ENCODE data around the gene MEF2C.
A peak's percentile ranks its signal among the peaks of the same experiment; 100 is the strongest.

The MEF2C gene

DNA sequence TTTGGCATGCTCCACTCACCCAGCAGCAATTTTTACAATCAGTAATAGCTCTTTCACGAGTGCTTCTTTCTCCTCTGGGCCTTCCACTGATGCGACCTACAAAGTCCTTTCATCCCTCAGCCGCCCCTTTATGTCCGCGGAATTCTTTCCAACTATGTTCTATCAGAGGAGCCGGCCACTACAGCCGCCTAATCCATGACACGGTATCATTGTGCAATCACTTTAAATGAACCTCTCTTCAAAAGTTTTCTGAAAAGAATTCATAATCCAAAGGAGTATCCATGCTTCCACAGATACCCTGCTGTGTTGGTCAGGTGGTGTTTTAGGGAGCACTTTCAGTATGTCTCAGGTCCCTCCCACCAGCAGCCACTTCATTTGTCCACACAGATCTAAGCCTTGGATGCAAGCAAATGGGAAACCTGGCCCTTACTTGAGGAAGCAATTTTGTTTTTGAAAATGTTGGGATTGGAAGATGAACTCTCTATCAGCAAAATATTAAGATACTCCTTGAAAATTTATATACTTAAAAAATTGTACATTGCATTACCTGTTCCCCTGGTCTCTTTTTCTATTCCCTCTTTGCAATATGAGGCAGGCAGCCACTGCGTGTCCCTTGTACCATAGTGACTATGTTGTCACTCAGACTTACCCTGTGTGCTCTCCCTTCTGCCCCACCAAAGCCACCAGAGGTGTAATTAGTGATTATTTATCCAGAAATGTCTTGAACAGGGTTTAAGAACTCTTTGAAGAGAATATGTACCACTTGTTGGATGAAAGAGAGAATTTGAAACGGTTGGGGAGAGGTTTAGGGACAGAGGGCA is 12.9 kb upstream of the MEF2C start:
- TF ChIP-seq, protein P1, sequence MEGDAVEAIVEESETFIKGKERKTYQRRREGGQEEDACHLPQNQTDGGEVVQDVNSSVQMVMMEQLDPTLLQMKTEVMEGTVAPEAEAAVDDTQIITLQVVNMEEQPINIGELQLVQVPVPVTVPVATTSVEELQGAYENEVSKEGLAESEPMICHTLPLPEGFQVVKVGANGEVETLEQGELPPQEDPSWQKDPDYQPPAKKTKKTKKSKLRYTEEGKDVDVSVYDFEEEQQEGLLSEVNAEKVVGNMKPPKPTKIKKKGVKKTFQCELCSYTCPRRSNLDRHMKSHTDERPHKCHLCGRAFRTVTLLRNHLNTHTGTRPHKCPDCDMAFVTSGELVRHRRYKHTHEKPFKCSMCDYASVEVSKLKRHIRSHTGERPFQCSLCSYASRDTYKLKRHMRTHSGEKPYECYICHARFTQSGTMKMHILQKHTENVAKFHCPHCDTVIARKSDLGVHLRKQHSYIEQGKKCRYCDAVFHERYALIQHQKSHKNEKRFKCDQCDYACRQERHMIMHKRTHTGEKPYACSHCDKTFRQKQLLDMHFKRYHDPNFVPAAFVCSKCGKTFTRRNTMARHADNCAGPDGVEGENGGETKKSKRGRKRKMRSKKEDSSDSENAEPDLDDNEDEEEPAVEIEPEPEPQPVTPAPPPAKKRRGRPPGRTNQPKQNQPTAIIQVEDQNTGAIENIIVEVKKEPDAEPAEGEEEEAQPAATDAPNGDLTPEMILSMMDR (conservative IDR thresholded peaks at IDR 0.05; ENCODE audit: low read depth, low read length) = no peak
- H3K4me3 ChIP-seq (ENCODE audit: low read depth, low read length) = no peak overlapping the region
- DNase-seq (ENCODE audit: low read depth) = no peak

DNA sequence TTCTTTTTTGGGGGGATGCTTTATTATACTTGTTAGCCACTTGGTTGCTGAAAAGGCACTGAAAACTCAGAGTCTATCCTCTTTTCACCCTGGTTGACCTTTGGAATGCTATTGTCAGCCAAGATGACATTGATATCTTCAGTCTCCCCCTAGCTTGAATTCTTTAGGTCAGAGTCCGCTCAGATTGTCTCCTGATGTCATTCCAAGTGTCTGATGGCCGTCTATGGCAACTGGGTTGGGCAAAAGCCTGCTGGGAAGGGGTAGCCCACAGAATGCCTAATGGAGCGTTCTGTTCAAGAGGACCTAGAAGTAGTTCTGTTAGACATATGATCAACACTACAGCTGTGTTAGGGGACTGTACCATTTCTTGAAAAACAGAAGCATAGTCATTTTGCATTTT is 9.7 kb upstream of the MEF2C start:
- no peak for DNase-seq (ENCODE audit: low read depth)
- TF ChIP-seq, protein P1 (conservative IDR thresholded peaks at IDR 0.05; ENCODE audit: low read depth, low read length) = no peak
- H3K4me3 ChIP-seq (ENCODE audit: low read depth, low read length) = no peak overlapping the region

DNA sequence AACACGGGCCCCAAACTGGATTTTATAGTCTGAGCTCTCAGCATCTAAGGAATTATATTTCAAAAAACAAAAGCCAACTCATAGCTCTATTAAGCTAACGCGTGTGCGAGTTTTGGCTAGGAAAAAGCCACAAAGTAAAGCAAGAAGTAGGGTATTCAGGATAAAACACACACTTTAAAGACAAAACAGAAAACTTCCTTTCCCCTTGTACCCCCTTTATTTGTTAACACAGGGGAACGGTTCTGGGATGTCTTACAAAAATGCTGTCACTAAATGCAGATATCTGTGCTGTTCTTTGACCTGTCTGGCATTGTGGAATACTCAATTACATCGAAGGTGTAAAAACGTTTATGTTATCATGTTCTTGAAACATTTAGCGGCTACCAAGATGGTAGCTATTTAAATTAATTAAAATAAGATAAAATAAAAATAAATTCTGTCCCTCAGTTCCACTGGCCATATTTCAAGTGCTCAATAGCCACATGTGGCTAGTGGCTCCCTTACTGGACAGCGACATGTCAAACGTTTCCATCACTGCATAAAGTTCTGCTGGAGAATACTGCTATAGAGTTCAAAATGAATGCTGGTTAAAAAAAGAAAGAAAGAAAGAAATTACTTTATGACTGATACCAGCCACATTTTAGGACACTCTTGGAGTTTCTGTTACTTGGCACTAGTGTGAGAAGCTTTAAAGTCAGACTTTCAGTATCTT is 7.2 kb upstream of the MEF2C start:
- TF ChIP-seq, protein P1 (conservative IDR thresholded peaks at IDR 0.05; ENCODE audit: low read depth, low read length) = no peak
- DNase-seq (ENCODE audit: low read depth) = no peak
- peak overlapping the region; percentile 59 for H3K4me3 ChIP-seq (ENCODE audit: low read depth, low read length)

DNA sequence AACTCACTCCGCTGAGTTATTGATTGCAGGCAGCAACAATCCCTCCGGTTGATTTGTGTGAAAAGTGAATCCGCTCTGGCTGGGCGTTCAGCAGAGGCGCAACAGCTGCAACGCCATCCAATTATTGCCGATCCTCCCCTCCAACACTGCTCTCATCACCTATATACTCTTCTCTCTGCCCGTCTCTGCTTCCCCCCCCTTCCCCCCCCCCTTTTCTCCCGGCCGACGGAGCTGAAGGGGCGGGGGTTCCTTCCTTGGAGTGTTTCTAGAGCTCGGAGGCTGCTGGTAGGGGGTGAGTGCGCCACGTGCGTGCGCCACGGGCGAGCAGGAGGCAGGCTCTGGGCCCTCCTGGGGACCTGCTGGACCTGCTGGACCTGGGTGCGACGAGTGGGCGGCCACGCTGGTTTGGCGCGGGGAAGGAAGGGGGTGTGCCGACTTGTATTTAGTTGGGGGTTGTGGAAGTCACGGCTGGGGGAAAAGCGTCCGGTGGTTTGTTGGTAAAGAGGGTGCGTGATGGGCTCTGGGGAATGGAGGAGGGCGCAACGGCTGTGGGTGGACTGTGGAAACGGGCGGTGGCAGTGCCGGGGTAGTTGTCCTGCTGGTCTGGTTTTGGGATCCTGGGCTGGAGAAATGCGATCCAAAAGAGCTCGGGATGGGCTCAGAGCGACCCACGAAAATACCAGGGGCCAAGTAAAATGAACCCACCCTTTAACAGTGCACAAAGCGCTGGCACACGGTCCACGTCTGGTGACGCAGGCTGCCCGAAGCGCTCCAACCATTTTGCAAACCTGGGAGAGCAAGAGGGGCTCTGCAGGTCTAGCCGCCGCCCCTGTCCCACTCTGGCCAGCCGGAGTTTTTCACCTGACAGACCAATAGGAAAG is 6.4 kb upstream of the MEF2C start:
- TF ChIP-seq, protein P1 (conservative IDR thresholded peaks at IDR 0.05; ENCODE audit: low read depth, low read length) = no peak
- DNase-seq (ENCODE audit: low read depth) = peak; percentile 40
- H3K4me3 ChIP-seq (ENCODE audit: low read depth, low read length) = peak overlapping the region; percentile 59

DNA sequence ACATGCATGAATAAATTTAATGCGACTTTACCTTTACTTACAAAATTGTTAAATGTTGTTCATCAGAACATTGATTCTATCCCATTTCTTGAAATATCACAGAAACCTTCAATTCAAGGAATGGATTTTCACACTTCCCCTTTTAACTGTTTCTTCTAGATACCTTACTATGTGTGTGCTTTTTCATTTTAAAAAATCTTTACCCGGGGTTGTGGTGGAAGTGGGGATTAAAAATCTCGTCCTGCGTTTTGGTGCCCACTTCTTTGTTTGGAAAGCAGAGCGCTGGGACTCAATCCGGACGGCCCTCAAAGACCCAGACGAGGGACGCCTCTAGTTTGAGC is 5.8 kb upstream of the MEF2C start:
- DNase-seq (ENCODE audit: low read depth) = no peak
- TF ChIP-seq, protein P1 (conservative IDR thresholded peaks at IDR 0.05; ENCODE audit: low read depth, low read length) = no peak
- H3K4me3 ChIP-seq (ENCODE audit: low read depth, low read length) = peak overlapping the region; percentile 59

DNA sequence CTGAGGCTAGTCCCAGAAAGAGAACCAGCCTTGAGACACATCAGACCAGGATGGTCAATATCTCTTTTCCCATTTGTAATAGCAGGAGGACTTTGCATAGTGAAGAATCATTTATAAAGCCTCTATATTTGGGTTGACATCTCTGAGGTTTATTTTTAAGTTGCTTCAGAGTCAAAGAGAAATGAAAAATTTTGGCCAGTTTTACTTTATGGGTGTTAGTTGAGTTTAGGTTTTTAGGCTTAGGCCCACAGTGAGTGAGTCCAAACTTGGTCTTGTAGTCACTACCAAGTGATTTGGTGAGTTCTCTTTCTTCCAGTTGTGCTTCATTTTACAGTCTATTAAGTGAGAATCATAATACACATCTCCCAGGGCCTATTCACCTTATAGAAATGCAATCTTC is 5.3 kb upstream of the MEF2C start:
- no peak for DNase-seq (ENCODE audit: low read depth)
- TF ChIP-seq, protein P1 (conservative IDR thresholded peaks at IDR 0.05; ENCODE audit: low read depth, low read length) = no peak
- no peak overlapping the region for H3K4me3 ChIP-seq (ENCODE audit: low read depth, low read length)
